ENCODE results near the gene YJU2. TPM values are rescaled to one million over a fixed set of nuclear protein-coding genes. Genes with fewer than 3 reads are reported as not detected.

The YJU2 gene
- total RNA-seq, 1 experiment from 2014 or later, result 26.9 TPM

- ATAC-seq, result no peak
Observed at GRCh38 chr19:4201798-4202197, 45.1 kb upstream of the YJU2 start.

More at GRCh38 chr19:4201798-4202197, 45.1 kb upstream of the YJU2 start:
- DNase-seq (ENCODE audit: low read depth, low spot score), result no peak
- H3K4me2 ChIP-seq (ENCODE audit: low read length), result no peak overlapping the region
- no peak overlapping the region for H3K4me3 ChIP-seq (replicated peaks in 1 of 2; ENCODE audit: low read depth in 1 of 2, low read length in 2 of 2)
- no TSS peak for BruUV-seq (replicated peaks)
- H3K4me1 ChIP-seq (ENCODE audit: control insufficient read depth in 1 of 2, insufficient read depth in 2 of 2, low read length in 2 of 2), result peaks cover 8 to 28% of the 10 kb centered on the region in 2 experiments; a peak in 3 of 4 replicates
- H3K9me3 ChIP-seq (ENCODE audit: control insufficient read depth in 1 of 2, insufficient read depth in 1 of 2, low read depth in 1 of 2, low read length in 2 of 2), result no peaks in the 10 kb centered on the region
- H3K27ac ChIP-seq (ENCODE audit: low read depth, low read length), result no peak overlapping the region
- ChIA-PET RAD21 (ENCODE audit: low non-redundant PET in 1 of 2, low total read pairs in 2 of 2, uncharacterized antibody in 2 of 2, unreplicated experiment in 2 of 2) (interaction anchor here in 1 of 2 experiments (1.1 kb wide), 1 partner anchor 62 kb away, joined by 3 read pairs; no protein-coding TSS in a partner anchor), POLR2A (interaction anchor here (0.8 kb wide), 1 partner anchor 216 kb away, joined by 4 read pairs; the partner anchor contains the start of gene EEF2), CTCF (interaction anchor here (1.1 to 2.8 kb wide), 5 partner anchors 15 to 349 kb away, joined by 3 to 17 read pairs (median 10); partner anchors contain the start of gene EEF2)
- no peak for TF ChIP-seq EZH2phosphoT487 (IDR thresholded peaks at IDR 0.05; ENCODE audit: borderline replicate concordance)
- TF ChIP-seq FOSL1 (IDR thresholded peaks at IDR 0.05; ENCODE audit: low read depth), result no peak
- no peak for TF ChIP-seq POLR2AphosphoS5 (IDR thresholded peaks at IDR 0.05; ENCODE audit: low read depth, low read length)
- TF ChIP-seq ZFX (IDR thresholded peaks at IDR 0.05), result no peak
- TF ChIP-seq CBX3 (IDR thresholded peaks at IDR 0.05; ENCODE audit: low read depth), result no peak
- no peak for TF ChIP-seq TCF7L2 (IDR thresholded peaks at IDR 0.05; ENCODE audit: borderline replicate concordance, extremely low read depth, insufficient read depth, insufficient read length)
- no peak for TF ChIP-seq EGR1 (IDR thresholded peaks at IDR 0.05; ENCODE audit: low read depth)
- no peak for TF ChIP-seq MAX (IDR thresholded peaks at IDR 0.05)
- no peak for TF ChIP-seq ELF1 (IDR thresholded peaks at IDR 0.05; ENCODE audit: borderline replicate concordance, low read depth)
- TF ChIP-seq SP1 (IDR thresholded peaks at IDR 0.05; ENCODE audit: low read depth), result no peak
- TF ChIP-seq CTCF (IDR thresholded peaks at IDR 0.05 in 2 of 3, conservative IDR thresholded peaks at IDR 0.05 in 1 of 3; ENCODE audit: borderline replicate concordance in 1 of 3, insufficient read depth in 1 of 3, low read depth in 2 of 3, low read length in 2 of 3), result no peak
- TF ChIP-seq REST (IDR thresholded peaks at IDR 0.05; ENCODE audit: low read depth), result no peak
- no peak for TF ChIP-seq POLR2A (IDR thresholded peaks at IDR 0.05; ENCODE audit: borderline replicate concordance, extremely low read depth, insufficient read depth, insufficient read length)
- TF ChIP-seq ZBTB33 (IDR thresholded peaks at IDR 0.05; ENCODE audit: extremely low read depth, insufficient replicate concordance, low read length), result no peak
- TF ChIP-seq SRF (IDR thresholded peaks at IDR 0.05; ENCODE audit: low read depth), result no peak
- no peak for TF ChIP-seq ATF3 (IDR thresholded peaks at IDR 0.05)
- TF ChIP-seq EZH2 (IDR thresholded peaks at IDR 0.05), result no peak
- TF ChIP-seq JUND (IDR thresholded peaks at IDR 0.05), result no peak
- no peak for TF ChIP-seq SIN3A (IDR thresholded peaks at IDR 0.05; ENCODE audit: low read depth)
- no peaks in the 10 kb centered on the region for H3K9me2 ChIP-seq (ENCODE audit: insufficient read depth)
- intact Hi-C loops (cut with micrococcal nuclease), result loop anchor here (10.0 kb wide), 2 partner anchors 477 to 627 kb away; partner anchors contain the start of gene HMG20B
- peaks cover 3% of the 10 kb centered on the region; the same call in 1 of the 2 replicates for H3K27me3 ChIP-seq (ENCODE audit: insufficient read depth, low read length)
- H3K79me2 ChIP-seq (ENCODE audit: insufficient read depth, low read length), result no peaks in the 10 kb centered on the region
- no peaks in the 10 kb centered on the region for H3K36me3 ChIP-seq (ENCODE audit: control insufficient read depth in 1 of 2, insufficient read depth in 2 of 2, low read length in 2 of 2)
- no peak overlapping the region for H3K9ac ChIP-seq (ENCODE audit: low read length)
- H4K20me1 ChIP-seq (ENCODE audit: insufficient read depth), result no peaks in the 10 kb centered on the region
- H2AFZ ChIP-seq (ENCODE audit: low read depth, low read length, poor library complexity, severe bottlenecking), result no peak overlapping the region
